GM18511 (cell line): ENCODE measurements around the gene TMC1.

ENCODE experiments used
- ATAC-seq: cut with Tn5 transposase; IDR thresholded peaks from one replicate; pipeline ENCODE4 v1.9.1; 2021; ENCODE audit warnings: mild to moderate bottlenecking, moderate library complexity; ENCODE audit not compliant: unreplicated experiment

TMC1 gene

DNA sequence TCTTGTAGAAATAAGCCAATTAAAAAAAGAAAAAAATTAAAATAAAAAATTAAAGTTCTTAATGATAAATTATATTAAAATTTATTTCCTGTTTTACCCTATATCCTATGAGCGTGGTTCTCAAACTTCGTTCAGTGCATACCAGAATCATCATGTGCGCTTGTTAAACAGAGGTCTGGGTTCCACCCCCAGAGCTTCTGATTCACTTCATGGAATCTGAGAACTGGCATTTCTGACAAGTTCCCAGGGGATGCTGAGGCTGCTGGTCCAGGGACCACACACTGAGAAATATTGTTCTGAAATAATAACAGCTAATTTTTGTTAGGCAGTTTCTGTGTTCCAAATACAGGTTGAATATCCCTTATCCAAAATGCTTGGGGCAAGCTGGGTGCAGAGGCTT lies 79.3 kb downstream of the TMC1 start:
- ATAC-seq = no peak

DNA sequence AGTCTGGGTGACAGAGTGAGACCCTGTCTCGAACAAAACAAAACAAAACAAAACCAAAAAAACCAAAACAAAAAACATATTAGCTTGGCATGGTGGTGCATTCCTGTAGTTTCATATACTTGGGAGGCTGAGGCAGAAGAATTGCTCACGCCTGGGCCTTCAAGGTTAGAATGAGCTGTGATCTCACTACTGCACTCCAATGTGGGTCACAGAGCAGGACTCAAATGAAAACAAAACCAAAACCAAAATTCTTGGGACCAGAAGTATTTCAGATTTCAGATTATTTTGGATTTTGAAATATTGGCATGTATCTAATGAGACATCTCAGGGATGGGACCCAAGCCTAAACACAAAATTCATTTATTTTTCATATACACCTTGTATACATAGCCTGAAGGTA lies 80.2 kb downstream of the TMC1 start:
- no peak for ATAC-seq

- no peak for ATAC-seq
Measured at GRCh38 chr9:72612449-72612848, 91.0 kb downstream of the TMC1 start.

DNA sequence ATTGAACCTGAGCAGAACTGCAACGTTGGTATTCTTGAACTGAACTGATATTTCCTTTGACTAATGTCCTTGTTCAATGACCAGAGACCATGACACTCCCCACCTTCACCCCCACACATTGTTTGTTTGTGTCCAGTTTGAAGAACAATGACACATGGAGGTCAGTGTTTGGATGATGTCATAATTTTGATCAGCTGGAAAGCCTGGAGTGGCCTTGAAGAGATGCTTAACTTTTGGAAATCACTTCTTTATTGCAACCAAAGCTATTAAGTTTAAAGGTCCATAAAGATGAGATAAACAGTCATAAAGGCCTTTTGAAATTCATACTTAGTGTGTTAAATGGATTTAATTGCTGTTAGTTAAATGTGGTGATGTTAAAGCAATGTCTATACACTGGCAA lies 92.7 kb downstream of the TMC1 start:
- ATAC-seq = no peak

- ATAC-seq = no peak
Measured at GRCh38 chr9:72615931-72616330, 94.5 kb downstream of the TMC1 start.

GRCh38 chr9:72618811-72619210 lies 97.4 kb downstream of the TMC1 start:
- no peak for ATAC-seq

DNA sequence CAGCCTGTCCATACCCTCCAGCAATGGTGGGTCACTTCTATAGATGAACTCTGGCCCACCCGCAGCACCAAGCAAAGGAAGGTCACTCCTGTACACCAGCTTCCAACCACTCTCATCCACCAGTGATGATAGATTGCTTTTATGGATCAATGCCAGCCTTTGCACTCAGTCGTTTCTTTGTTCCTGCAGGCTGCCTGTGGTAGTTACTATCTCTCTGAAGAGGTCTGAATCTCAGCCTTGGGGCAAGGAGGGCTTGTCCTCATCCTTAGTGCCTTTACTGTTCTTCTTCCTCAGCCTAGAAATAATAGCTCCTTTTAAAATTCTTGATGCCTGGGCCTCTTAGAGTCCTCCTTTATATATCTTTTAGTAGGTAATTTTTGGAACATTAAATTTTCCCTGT lies 100.8 kb downstream of the TMC1 start:
- ATAC-seq = no peak

DNA sequence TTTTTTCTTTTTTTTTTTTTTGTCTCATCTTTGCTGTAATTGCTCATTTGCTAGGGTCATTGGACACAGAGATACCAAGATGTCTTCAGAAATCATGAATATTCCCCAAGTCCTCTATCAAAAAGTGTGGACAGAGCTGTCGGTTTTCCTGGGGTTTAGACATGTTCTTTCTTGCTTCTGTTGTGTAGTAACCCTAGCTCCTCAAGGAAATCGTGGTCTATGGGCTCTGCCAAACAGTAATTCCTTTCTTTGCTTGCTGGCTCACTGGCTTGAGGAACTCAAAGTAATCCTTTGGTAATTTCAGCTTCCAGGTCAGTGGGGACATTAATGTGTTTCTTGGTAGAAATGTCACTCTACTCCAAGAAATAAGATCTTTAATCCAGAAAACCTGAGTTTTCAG lies 101.7 kb downstream of the TMC1 start:
- ATAC-seq = no peak

- ATAC-seq = no peak
Measured at GRCh38 chr9:72627147-72627546, 105.7 kb downstream of the TMC1 start.

GRCh38 chr9:72627956-72628540 lies 106.6 kb downstream of the TMC1 start:
- no peak for ATAC-seq

DNA sequence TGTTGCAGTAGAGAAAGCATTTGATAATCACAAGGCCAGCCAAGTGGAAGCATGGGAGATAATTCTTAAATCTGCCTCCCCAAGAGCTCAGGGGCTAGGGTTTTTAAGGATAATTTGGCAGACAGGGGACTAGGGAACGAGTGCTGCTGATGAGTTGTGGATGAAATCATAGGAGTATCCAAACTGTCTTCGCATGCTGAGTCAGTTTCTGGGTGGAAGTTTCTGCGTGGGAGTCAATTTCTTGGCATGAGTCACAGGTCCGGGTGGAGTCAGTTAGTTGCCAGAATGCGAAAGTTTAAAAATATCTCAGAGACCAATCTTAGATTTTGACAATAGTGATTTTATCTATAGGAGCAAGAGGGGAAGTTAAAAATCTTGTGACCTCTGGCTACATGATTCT lies 112.6 kb downstream of the TMC1 start:
- ATAC-seq = no peak

- peak; percentile 96 for ATAC-seq
Measured at GRCh38 chr9:72635197-72635596, 113.8 kb downstream of the TMC1 start.

GRCh38 chr9:72636621-72637020 lies 115.2 kb downstream of the TMC1 start:
- no peak for ATAC-seq

DNA sequence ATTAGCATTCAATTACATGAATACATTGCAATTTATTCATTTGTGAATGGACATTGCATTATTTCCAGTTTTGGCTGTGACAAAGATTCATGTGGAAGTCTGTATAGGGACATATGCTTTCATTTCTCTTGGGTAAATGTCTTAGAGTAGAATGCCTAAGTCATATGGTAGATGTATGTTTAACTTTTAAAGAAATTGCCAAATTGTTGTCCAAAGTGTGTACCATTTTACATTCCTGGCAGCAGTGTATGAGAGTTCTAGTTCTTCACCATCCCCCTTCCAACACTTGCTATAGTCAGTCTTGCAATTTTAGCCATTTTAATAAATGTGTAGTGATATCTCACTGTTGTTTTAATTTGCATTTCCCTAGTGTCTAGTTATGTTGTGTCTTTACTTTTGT lies 122.2 kb downstream of the TMC1 start:
- ATAC-seq = no peak

DNA sequence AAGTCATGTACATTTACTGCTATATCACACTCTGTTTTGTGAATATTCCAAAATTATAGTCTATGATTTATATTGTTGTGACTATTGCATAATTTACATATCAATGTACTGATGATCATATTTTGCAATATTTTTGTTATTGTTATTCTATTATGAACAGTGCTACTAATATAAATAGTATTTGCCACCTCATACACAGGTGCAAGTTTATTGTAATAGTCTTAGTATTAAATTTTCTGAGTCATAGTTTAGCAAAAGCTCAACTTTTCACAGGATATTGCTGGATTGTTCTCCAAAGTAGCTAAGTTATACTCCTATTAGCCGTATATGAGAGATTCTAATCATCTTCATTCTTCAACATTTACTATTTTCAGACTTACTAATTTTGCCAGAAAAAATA lies 124.7 kb downstream of the TMC1 start:
- no peak for ATAC-seq

DNA sequence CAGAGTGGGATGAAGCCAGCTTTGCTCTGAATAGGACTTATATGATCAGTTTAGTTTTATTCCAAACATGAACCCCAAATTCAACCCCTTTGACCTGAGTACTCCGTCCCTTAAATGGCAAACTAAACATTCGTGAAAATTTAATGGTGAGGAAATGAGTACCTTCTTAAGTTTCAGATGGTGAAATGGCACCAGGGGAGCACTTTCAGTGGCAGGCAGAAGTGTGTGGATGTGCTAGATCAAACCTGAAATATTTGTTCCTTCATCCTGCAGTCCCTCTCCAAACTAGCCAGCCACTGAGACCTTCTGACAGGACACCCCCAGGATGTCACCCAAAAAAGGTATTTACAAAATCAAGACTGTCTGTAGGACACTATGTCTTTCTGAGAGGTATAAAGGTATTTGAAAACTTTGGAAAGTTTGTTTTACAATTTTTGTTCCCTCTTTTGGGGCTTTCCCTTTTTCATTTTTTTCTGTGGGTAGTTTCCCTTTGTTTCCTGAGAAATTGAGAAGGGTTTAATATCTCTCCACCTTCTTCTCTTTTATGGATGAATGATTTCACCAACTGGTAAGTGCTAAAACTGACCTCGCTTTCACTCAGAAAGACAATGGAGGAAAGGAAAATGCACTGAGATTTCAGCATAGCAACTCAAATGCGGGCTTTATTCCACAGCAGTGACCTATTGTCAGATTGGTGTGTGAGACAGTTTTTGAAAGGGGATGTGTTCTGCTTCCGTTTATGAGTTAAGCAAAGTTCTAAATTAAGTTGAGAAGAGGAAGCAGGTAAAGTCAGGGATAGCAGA lies 127.1 kb downstream of the TMC1 start:
- ATAC-seq = no peak

GRCh38 chr9:72649127-72649442 lies 127.7 kb downstream of the TMC1 start:
- ATAC-seq = no peak

GRCh38 chr9:72650206-72650605 lies 128.8 kb downstream of the TMC1 start:
- no peak for ATAC-seq

DNA sequence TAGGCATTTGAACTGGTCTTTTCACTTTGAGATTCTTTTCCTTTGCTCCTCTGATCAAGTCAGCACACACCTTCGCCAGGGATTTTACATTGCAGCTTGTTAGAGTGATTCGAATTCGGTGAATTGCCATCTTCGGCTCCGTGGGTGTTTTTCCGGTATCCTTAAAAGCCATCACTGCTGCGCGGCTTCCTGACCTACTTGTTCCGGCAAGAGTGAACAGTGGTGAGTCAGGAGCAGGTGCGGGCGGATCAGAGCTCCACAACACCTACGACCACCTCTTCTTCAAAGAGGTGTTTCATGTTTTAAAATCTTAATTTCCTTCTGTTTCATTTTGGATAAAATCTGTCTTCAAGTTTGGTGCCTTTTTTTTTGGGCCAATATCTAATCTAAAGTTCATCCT lies 134.6 kb downstream of the TMC1 start:
- ATAC-seq = no peak

DNA sequence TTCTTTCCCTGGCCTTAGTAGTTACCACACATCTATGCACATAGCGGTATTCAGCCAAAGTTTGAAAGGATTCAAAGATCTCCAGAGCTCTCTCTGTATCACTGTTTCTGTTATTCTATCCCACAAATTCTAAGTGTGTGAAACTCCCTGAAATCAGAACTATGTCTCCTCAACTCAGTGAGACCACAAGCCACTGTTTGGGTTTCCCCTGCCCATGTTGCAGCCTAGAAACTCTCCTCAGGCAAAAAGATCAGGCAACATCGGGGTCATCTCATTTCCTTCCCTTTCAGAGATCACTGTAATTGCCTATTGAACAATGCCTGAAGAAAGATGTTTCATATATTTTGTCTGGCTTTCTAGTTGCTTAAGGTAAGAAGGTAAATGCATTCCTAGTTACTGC lies 135.6 kb downstream of the TMC1 start:
- ATAC-seq = no peak

GRCh38 chr9:72658703-72659102 lies 137.3 kb downstream of the TMC1 start:
- no peak for ATAC-seq

GRCh38 chr9:72661401-72662135 lies 140.2 kb downstream of the TMC1 start:
- no peak for ATAC-seq
